Measurements from ENCODE around the gene SPSB1. TPM values are rescaled to one million over a fixed set of nuclear protein-coding genes. Genes with fewer than 3 reads are reported as not detected.

Gene SPSB1
- total RNA-seq, 1 experiment from 2014 or later: 2.9 TPM

- Histone ChIP-seq H4K5ac (ENCODE audit: insufficient read length, low read depth, low read length) (no peak overlapping the region), H3K79me2 (ENCODE audit: insufficient read depth, low read length) (no peaks in the 10 kb centered on the region)
Measured at GRCh38 chr1:9311479-9311878, 18.8 kb downstream of the SPSB1 start.

More at GRCh38 chr1:9311479-9311878, 18.8 kb downstream of the SPSB1 start:
- Histone ChIP-seq H2BK120ac (ENCODE audit: low read depth, low read length, poor library complexity, severe bottlenecking) (no peak overlapping the region), H3T11ph (ENCODE audit: low read length) (no peak overlapping the region), H3K9ac (ENCODE audit: extremely low read depth, insufficient read length, low read length) (no peak overlapping the region), H3K14ac (ENCODE audit: insufficient read depth, low read length) (no peak overlapping the region), H2BK12ac (ENCODE audit: insufficient read length, low read depth, low read length) (no peak overlapping the region), H4K91ac (ENCODE audit: insufficient read length, low read depth, low read length) (no peak overlapping the region), H3K27me3 (ENCODE audit: insufficient read depth, low read length) (no peaks in the 10 kb centered on the region), H3K4ac (ENCODE audit: low read depth, low read length) (no peak overlapping the region), H4K8ac (replicated peaks; ENCODE audit: insufficient read length, low read depth, low read length) (no peak overlapping the region), H2AFZ (ENCODE audit: low read length) (no peak overlapping the region), H2BK15ac (ENCODE audit: low read depth, low read length) (no peak overlapping the region), H2BK20ac (ENCODE audit: low read depth, low read length, poor library complexity, severe bottlenecking) (no peak overlapping the region), H3K27ac (ENCODE audit: insufficient read length, low read depth, low read length) (no peak overlapping the region), H2BK5ac (ENCODE audit: insufficient read length, low read length) (no peak overlapping the region), H3K4me2 (ENCODE audit: insufficient read depth, insufficient read length, low read length) (no peak overlapping the region), H3K23me2 (ENCODE audit: insufficient read length, low read depth, low read length, poor library complexity, severe bottlenecking) (no peaks in the 10 kb centered on the region), H3K4me1 (ENCODE audit: insufficient read depth, low read length) (no peaks in the 10 kb centered on the region), H3K79me1 (ENCODE audit: insufficient read depth, low read depth, low read length, poor library complexity, severe bottlenecking) (no peaks in the 10 kb centered on the region), H3K23ac (ENCODE audit: insufficient read length, low read depth, low read length) (no peak overlapping the region), H3K56ac (ENCODE audit: insufficient read length, low read depth, low read length) (no peak overlapping the region), H2AK5ac (ENCODE audit: insufficient read length, low read length) (no peak overlapping the region), H3K18ac (ENCODE audit: insufficient read length, low read depth, low read length) (no peak overlapping the region), H3K9me3 (ENCODE audit: control insufficient read depth, low read depth, low read length) (no peaks in the 10 kb centered on the region), H4K20me1 (ENCODE audit: control insufficient read depth, insufficient read depth, insufficient read length) (no peaks in the 10 kb centered on the region)
- no peaks in the 10 kb centered on the region for H3K9me3 Mint-ChIP-seq
- no peak overlapping the region; a peak in 1 of 7 replicates for H3K27ac Mint-ChIP-seq
- no peak overlapping the region for H3K4me3 Mint-ChIP-seq
- no CpG with 5 or more reads among the region's 9 CpGs for WGBS (ENCODE audit: extremely low coverage, insufficient read length, low lambda C conversion rate)
- no peak for TF ChIP-seq CTCF (conservative IDR thresholded peaks at IDR 0.05)
- H3K27me3 Mint-ChIP-seq (ENCODE audit: low read depth): no peaks in the 10 kb centered on the region
- H3K36me3 Mint-ChIP-seq (ENCODE audit: insufficient read depth in 1 of 3, low read depth in 3 of 3): no peaks in the 10 kb centered on the region; a peak in 1 of 7 replicates
- no peak for DNase-seq
- H3K4me1 Mint-ChIP-seq: peaks cover 6 to 16% of the 10 kb centered on the region in 2 experiments; a peak in 3 of 4 replicates

Measured in H9 (cell line).